ENCODE data around the gene POLG2.
"Not testable (repeated sequence)": the region's sequence is repeated elsewhere in the genome, so short reads cannot be mapped to it uniquely, and the experiment has no call there.

Gene POLG2

GRCh38 chr17:64498308-64499203 lies 1.7 kb upstream of the POLG2 start:
- Histone ChIP-seq H3K27ac (ENCODE audit: low read depth, low read length) (no peak overlapping the region), H3K36me3 (ENCODE audit: insufficient read depth, low read length) (peaks cover 61% of the 10 kb centered on the region)

DNA sequence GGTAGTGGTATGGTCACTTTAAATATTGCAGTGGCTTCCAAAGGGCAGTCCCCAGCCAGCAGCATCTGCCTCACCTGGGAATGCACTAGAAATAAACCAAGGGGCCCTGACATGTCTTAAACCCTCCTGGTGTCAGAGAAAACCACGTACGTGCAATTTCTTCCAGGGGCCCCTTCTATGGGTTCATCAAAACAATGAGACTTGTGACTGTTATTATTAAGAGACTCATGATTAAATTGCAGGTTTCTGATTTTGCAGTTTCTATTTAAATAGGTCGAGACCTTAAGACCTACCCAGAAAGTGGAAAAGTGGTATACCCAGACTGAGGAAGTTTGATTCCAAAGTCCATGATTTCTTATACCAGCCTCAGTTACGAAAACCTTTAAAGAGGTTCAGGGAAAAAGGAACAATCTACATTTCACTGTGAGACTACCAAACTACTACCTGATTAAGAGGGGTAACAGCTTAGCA lies 746 bp upstream of the POLG2 start:
- peaks cover 59% of the 10 kb centered on the region for H3K36me3 ChIP-seq (ENCODE audit: insufficient read depth, low read length)
- peaks cover 50% of the 10 kb centered on the region for H3K4me1 ChIP-seq (ENCODE audit: insufficient read depth, low read length)
- peak overlapping the region; percentile 36 for H3K9ac ChIP-seq (ENCODE audit: low read length)

More at GRCh38 chr17:64498308-64499203, 1.7 kb upstream of the POLG2 start:
- H3K4me1 ChIP-seq (ENCODE audit: insufficient read depth, low read length) = peaks cover 59% of the 10 kb centered on the region
- no peak overlapping the region for H3K9ac ChIP-seq (ENCODE audit: low read length)
- no peaks in the 10 kb centered on the region for H3K27me3 ChIP-seq (ENCODE audit: control insufficient read depth in 1 of 2, insufficient read depth in 2 of 2, low read length in 2 of 2)
- no peaks in the 10 kb centered on the region for H3K9me3 ChIP-seq (ENCODE audit: low read length)
- H3K4me3 ChIP-seq (ENCODE audit: low read depth in 1 of 2, low read length in 2 of 2) = no peak overlapping the region

GRCh38 chr17:64496348-64496785 lies 487 bp downstream of the POLG2 start:
- Histone ChIP-seq H3K27me3 (ENCODE audit: control insufficient read depth in 1 of 2, insufficient read depth in 2 of 2, low read length in 2 of 2) (no peaks in the 10 kb centered on the region), H3K4me1 (ENCODE audit: insufficient read depth, low read length) (peaks cover 38% of the 10 kb centered on the region), H3K36me3 (ENCODE audit: insufficient read depth, low read length) (peaks cover 48% of the 10 kb centered on the region), H3K9me3 (ENCODE audit: low read length) (no peaks in the 10 kb centered on the region), H3K9ac (ENCODE audit: low read length) (peak overlapping the region; percentile 44), H3K4me3 (ENCODE audit: low read depth in 1 of 2, low read length in 2 of 2) (peak overlapping the region; percentile 73), H3K27ac (ENCODE audit: low read depth, low read length) (peak overlapping the region; percentile 79)

More for the DNA sequence above, 746 bp upstream of the POLG2 start:
- Histone ChIP-seq H3K27me3 (ENCODE audit: control insufficient read depth in 1 of 2, insufficient read depth in 2 of 2, low read length in 2 of 2) (no peaks in the 10 kb centered on the region), H3K27ac (ENCODE audit: low read depth, low read length) (peak overlapping the region; percentile 79), H3K4me3 (ENCODE audit: low read depth in 1 of 2, low read length in 2 of 2) (peak overlapping the region; percentile 73), H3K9me3 (ENCODE audit: low read length) (no peaks in the 10 kb centered on the region)

- not testable (repeated sequence) for H3K4me3 ChIP-seq (ENCODE audit: low read depth in 1 of 2, low read length in 2 of 2); H3K9me3 ChIP-seq (ENCODE audit: low read length); H3K9ac ChIP-seq (ENCODE audit: low read length); H3K27ac ChIP-seq (ENCODE audit: low read depth, low read length); H3K27me3 ChIP-seq (ENCODE audit: control insufficient read depth in 1 of 2, insufficient read depth in 2 of 2, low read length in 2 of 2)
- peaks cover 45% of the 10 kb centered on the region for H3K36me3 ChIP-seq (ENCODE audit: insufficient read depth, low read length)
- H3K4me1 ChIP-seq (ENCODE audit: insufficient read depth, low read length) = peaks cover 31% of the 10 kb centered on the region
Observed at GRCh38 chr17:64495300-64495699, 1.6 kb downstream of the POLG2 start.

GRCh38 chr17:64494121-64494520 lies 2.7 kb downstream of the POLG2 start:
- no peak overlapping the region for H3K9ac ChIP-seq (ENCODE audit: low read length)
- H3K4me3 ChIP-seq (ENCODE audit: low read depth in 1 of 2, low read length in 2 of 2) = no peak overlapping the region
- peaks cover 25% of the 10 kb centered on the region for H3K4me1 ChIP-seq (ENCODE audit: insufficient read depth, low read length)
- H3K27ac ChIP-seq (ENCODE audit: low read depth, low read length) = no peak overlapping the region
- H3K36me3 ChIP-seq (ENCODE audit: insufficient read depth, low read length) = peaks cover 42% of the 10 kb centered on the region
- no peaks in the 10 kb centered on the region for H3K27me3 ChIP-seq (ENCODE audit: control insufficient read depth in 1 of 2, insufficient read depth in 2 of 2, low read length in 2 of 2)
- H3K9me3 ChIP-seq (ENCODE audit: low read length) = no peaks in the 10 kb centered on the region

- Histone ChIP-seq H3K36me3 (ENCODE audit: insufficient read depth, low read length) (peaks cover 28% of the 10 kb centered on the region), H3K4me3 (ENCODE audit: low read depth in 1 of 2, low read length in 2 of 2) (no peak overlapping the region)
Observed at GRCh38 chr17:64492481-64493109, 4.3 kb downstream of the POLG2 start.

GRCh38 chr17:64491994-64492393 lies 4.9 kb downstream of the POLG2 start:
- Histone ChIP-seq H3K4me3 (ENCODE audit: low read depth in 1 of 2, low read length in 2 of 2) (no peak overlapping the region), H3K27me3 (ENCODE audit: control insufficient read depth in 1 of 2, insufficient read depth in 2 of 2, low read length in 2 of 2) (no peaks in the 10 kb centered on the region), H3K27ac (ENCODE audit: low read depth, low read length) (no peak overlapping the region), H3K9ac (ENCODE audit: low read length) (no peak overlapping the region), H3K4me1 (ENCODE audit: insufficient read depth, low read length) (peaks cover 18% of the 10 kb centered on the region), H3K9me3 (ENCODE audit: low read length) (no peaks in the 10 kb centered on the region), H3K36me3 (ENCODE audit: insufficient read depth, low read length) (peaks cover 27% of the 10 kb centered on the region)

More at GRCh38 chr17:64492481-64493109, 4.3 kb downstream of the POLG2 start:
- H3K27ac ChIP-seq (ENCODE audit: low read depth, low read length) = no peak overlapping the region
- H3K9me3 ChIP-seq (ENCODE audit: low read length) = no peaks in the 10 kb centered on the region
- no peaks in the 10 kb centered on the region for H3K27me3 ChIP-seq (ENCODE audit: control insufficient read depth in 1 of 2, insufficient read depth in 2 of 2, low read length in 2 of 2)
- H3K9ac ChIP-seq (ENCODE audit: low read length) = no peak overlapping the region
- H3K4me1 ChIP-seq (ENCODE audit: insufficient read depth, low read length) = peaks cover 22% of the 10 kb centered on the region

GRCh38 chr17:64491034-64491860 lies 5.6 kb downstream of the POLG2 start:
- Histone ChIP-seq H3K9ac (ENCODE audit: low read length) (no peak overlapping the region), H3K4me1 (ENCODE audit: insufficient read depth, low read length) (peaks cover 17% of the 10 kb centered on the region), H3K36me3 (ENCODE audit: insufficient read depth, low read length) (peaks cover 27% of the 10 kb centered on the region), H3K9me3 (ENCODE audit: low read length) (no peaks in the 10 kb centered on the region), H3K27me3 (ENCODE audit: control insufficient read depth in 1 of 2, insufficient read depth in 2 of 2, low read length in 2 of 2) (no peaks in the 10 kb centered on the region), H3K4me3 (ENCODE audit: low read depth in 1 of 2, low read length in 2 of 2) (no peak overlapping the region), H3K27ac (ENCODE audit: low read depth, low read length) (no peak overlapping the region)

- H3K4me1 ChIP-seq (ENCODE audit: insufficient read depth, low read length) = no peaks in the 10 kb centered on the region
- no peak overlapping the region for H3K4me3 ChIP-seq (ENCODE audit: low read depth in 1 of 2, low read length in 2 of 2)
- H3K9ac ChIP-seq (ENCODE audit: low read length) = no peak overlapping the region
- peaks cover 44% of the 10 kb centered on the region for H3K36me3 ChIP-seq (ENCODE audit: insufficient read depth, low read length)
- H3K27me3 ChIP-seq (ENCODE audit: control insufficient read depth in 1 of 2, insufficient read depth in 2 of 2, low read length in 2 of 2) = no peaks in the 10 kb centered on the region
- no peaks in the 10 kb centered on the region for H3K9me3 ChIP-seq (ENCODE audit: low read length)
- H3K27ac ChIP-seq (ENCODE audit: low read depth, low read length) = no peak overlapping the region
Observed at GRCh38 chr17:64488301-64488700, 8.6 kb downstream of the POLG2 start.

DNA sequence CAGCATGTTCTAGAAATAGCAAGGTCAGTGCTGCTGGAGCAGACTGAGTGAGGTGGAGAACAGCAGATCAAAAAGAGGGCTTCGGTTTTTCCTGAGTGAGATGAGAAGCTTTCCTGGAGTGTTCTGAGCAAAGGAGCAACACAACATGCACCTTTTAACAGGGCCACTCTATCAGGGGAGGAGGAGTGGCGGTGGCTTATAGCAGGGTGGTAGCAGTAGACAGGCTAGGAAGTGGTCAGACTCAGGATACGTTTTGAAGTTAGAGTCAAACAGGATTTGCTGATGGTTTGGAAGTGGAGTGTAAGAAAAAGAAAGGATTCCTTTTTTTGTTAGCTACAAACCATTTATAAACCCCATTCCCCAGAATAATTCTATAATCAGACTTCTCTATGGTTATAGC lies 12.5 kb downstream of the POLG2 start:
- Histone ChIP-seq H3K27me3 (ENCODE audit: control insufficient read depth in 1 of 2, insufficient read depth in 2 of 2, low read length in 2 of 2) (no peaks in the 10 kb centered on the region), H3K27ac (ENCODE audit: low read depth, low read length) (no peak overlapping the region), H3K4me1 (ENCODE audit: insufficient read depth, low read length) (no peaks in the 10 kb centered on the region), H3K36me3 (ENCODE audit: insufficient read depth, low read length) (peaks cover 30% of the 10 kb centered on the region), H3K9ac (ENCODE audit: low read length) (no peak overlapping the region), H3K9me3 (ENCODE audit: low read length) (no peaks in the 10 kb centered on the region), H3K4me3 (ENCODE audit: low read depth in 1 of 2, low read length in 2 of 2) (no peak overlapping the region)

DNA sequence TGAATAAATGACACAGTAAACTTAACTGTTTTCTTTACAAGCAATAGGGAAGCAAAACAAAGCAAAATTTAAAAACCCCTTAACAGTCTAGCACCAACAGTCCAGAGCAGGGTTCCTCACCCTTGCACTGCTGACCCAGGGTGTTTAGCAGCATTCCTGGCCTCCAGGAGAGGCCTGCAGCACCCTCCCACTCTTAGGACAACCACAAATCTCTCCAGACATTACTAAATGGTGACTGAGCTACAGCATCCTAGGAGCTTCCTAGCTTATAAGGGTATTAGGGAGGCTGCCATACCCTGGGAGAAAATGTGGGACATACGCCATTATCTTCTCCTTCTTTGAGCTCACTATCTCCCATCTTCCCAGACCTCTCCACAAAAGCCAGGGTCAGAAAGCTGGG lies 15.9 kb downstream of the POLG2 start:
- no peaks in the 10 kb centered on the region for H3K4me1 ChIP-seq (ENCODE audit: insufficient read depth, low read length)
- peaks cover 26% of the 10 kb centered on the region for H3K36me3 ChIP-seq (ENCODE audit: insufficient read depth, low read length)
- H3K27me3 ChIP-seq (ENCODE audit: control insufficient read depth in 1 of 2, insufficient read depth in 2 of 2, low read length in 2 of 2) = no peaks in the 10 kb centered on the region
- no peak overlapping the region for H3K27ac ChIP-seq (ENCODE audit: low read depth, low read length)
- H3K9ac ChIP-seq (ENCODE audit: low read length) = no peak overlapping the region
- no peak overlapping the region for H3K4me3 ChIP-seq (ENCODE audit: low read depth in 1 of 2, low read length in 2 of 2)
- H3K9me3 ChIP-seq (ENCODE audit: low read length) = no peaks in the 10 kb centered on the region

Measured in muscle layer of colon (tissue), 2 donors.